HCT116 (cell line): ENCODE measurements around the gene TULP4. TPM values are rescaled to one million over a fixed set of nuclear protein-coding genes. Genes with fewer than 3 reads are reported as not detected.

ENCODE experiments used
- ATAC-seq: fragments of 200-7000 bp; cut with Tn5 transposase; 2 replicates; pipeline ENCODE4 v1.9.1; 2020; ENCODE audit warnings: mild to moderate bottlenecking, moderate library complexity
- BruUV-seq: library from RNA; stranded (reverse); fragments of 400-500 nt; replicated peaks from 2 replicates; lab custom pipeline; 2021; lab: Mats Ljungman, UMichigan
- CTCF ChIA-PET: fragments of 300-600 bp; sonication (Branson Sonifier 250); formaldehyde crosslinking; loops from one replicate; lab custom pipeline; 2021; ENCODE audit warnings: antibody characterized with exemption; lab: Charles Lee
- POLR2A ChIA-PET: fragments of 300-600, 350-600 bp; sonication (Branson Sonifier 250); formaldehyde crosslinking; loops from one replicate; lab custom pipeline; 2021; ENCODE audit warnings: antibody characterized with exemption; lab: Charles Lee
- RAD21 ChIA-PET, 2 experiments: fragments of 300-600 bp; sonication (Branson Sonifier 250); formaldehyde crosslinking; loops; one replicate each; lab custom pipeline; 2023; ENCODE audit warnings: low total read pairs in 2 of 2; ENCODE audit not compliant: uncharacterized antibody in 2 of 2, unreplicated experiment in 2 of 2, low non-redundant PET in 1 of 2; lab: Charles Lee
- DNase-seq: peaks from one replicate; pipeline ENCODE4 v3.0.0-alpha.2; 2010; ENCODE audit warnings: low read depth, low spot score
- H2AFZ ChIP-seq: fragments of 200-600 bp; shearing (Covaris generic), sonication (generic); 2 replicates; pipeline ENCODE4 v1.6.1; 2017; ENCODE audit warnings: low read depth, mixed run types, mixed read lengths, antibody characterized with exemption, low read length; ENCODE audit not compliant: poor library complexity, severe bottlenecking
- H3K27ac ChIP-seq: 2 replicates; pipeline ENCODE4 v1.5.1; 2012; ENCODE audit warnings: low read depth, low read length
- H3K27me3 ChIP-seq: fragments of 200-600 bp; sonication (generic); 2 replicates; pipeline ENCODE4 v1.6.1; 2016; ENCODE audit warnings: mixed run types, low read length, mixed read lengths; ENCODE audit not compliant: insufficient read depth
- H3K36me3 ChIP-seq, 2 experiments: fragments of 200-500 bp in 1 of 2; fragments of 200-600 bp in 1 of 2; sonication (Bioruptor generic) in 1 of 2; sonication (generic) in 1 of 2; 2 replicates each; pipeline versions ENCODE4 v1.5.1 to v1.6.1; 2014 to 2016; ENCODE audit warnings: low read length in 2 of 2, inconsistent platforms in 1 of 2, mixed read lengths in 1 of 2, mixed run types in 1 of 2; ENCODE audit not compliant: insufficient read depth in 2 of 2, control insufficient read depth in 1 of 2
- H3K4me1 ChIP-seq, 2 experiments: fragments of 200-600 bp in 1 of 2; sonication (generic) in 1 of 2; 2 replicates each; pipeline versions ENCODE4 v1.5.1 to v1.6.1; 2012 to 2017; ENCODE audit warnings: low read length in 2 of 2, inconsistent platforms in 1 of 2, mild to moderate bottlenecking in 1 of 2, mixed read lengths in 1 of 2, mixed run types in 1 of 2, moderate library complexity in 1 of 2; ENCODE audit not compliant: insufficient read depth in 2 of 2, control insufficient read depth in 1 of 2
- H3K4me2 ChIP-seq: fragments of 200-600 bp; sonication (generic); 2 replicates; pipeline ENCODE4 v1.6.1; 2017; ENCODE audit warnings: mixed run types, low read length, mixed read lengths
- H3K4me3 ChIP-seq, 2 experiments: fragments of 200-600 bp in 1 of 2; sonication (generic) in 1 of 2; replicated peaks in 1 of 2; 2 replicates each; pipeline ENCODE4 v1.5.1; 2011 to 2016; ENCODE audit warnings: low read length in 2 of 2, control low read depth in 1 of 2, low read depth in 1 of 2, mild to moderate bottlenecking in 1 of 2, mixed read lengths in 1 of 2, mixed run types in 1 of 2
- H3K79me2 ChIP-seq: fragments of 200-600 bp; sonication (generic); 2 replicates; pipeline ENCODE4 v1.6.1; 2017; ENCODE audit warnings: mild to moderate bottlenecking, mixed run types, low read length, moderate library complexity, mixed read lengths; ENCODE audit not compliant: insufficient read depth
- H3K9ac ChIP-seq: fragments of 200-600 bp; sonication (generic); 2 replicates; pipeline ENCODE4 v1.6.1; 2016; ENCODE audit warnings: low read length, mixed read lengths
- H3K9me2 ChIP-seq: fragments of 200-600 bp; sonication (generic), shearing (Covaris generic); 2 replicates; pipeline ENCODE4 v1.6.1; 2017; ENCODE audit warnings: mixed run types, mild to moderate bottlenecking, moderate library complexity; ENCODE audit not compliant: insufficient read depth
- H3K9me3 ChIP-seq, 2 experiments: fragments of 200-500 bp in 1 of 2; fragments of 200-600 bp in 1 of 2; sonication (Bioruptor generic) in 1 of 2; sonication (generic) in 1 of 2; 2 replicates each; pipeline ENCODE4 v1.6.1; 2014 to 2017; ENCODE audit warnings: low read length in 2 of 2, mixed read lengths in 2 of 2, inconsistent platforms in 1 of 2, low read depth in 1 of 2, mild to moderate bottlenecking in 1 of 2, mixed run types in 1 of 2, moderate library complexity in 1 of 2; ENCODE audit not compliant: control insufficient read depth in 1 of 2, insufficient read depth in 1 of 2
- H4K20me1 ChIP-seq: fragments of 200-600 bp; sonication (generic), shearing (Covaris generic); 2 replicates; pipeline ENCODE4 v1.6.1; 2017; ENCODE audit warnings: mixed run types, mild to moderate bottlenecking, moderate library complexity; ENCODE audit not compliant: insufficient read depth
- CBX3 ChIP-seq: IDR thresholded peaks from 2 replicates; pipeline ENCODE4 v1.6.1; 2012; ENCODE audit warnings: low read depth
- CEBPB ChIP-seq: IDR thresholded peaks from 2 replicates; pipeline ENCODE4 v1.6.1; 2012; ENCODE audit warnings: low read depth
- CTCF ChIP-seq, 3 experiments: fragments of 200-600 bp in 1 of 3; sonication (generic) in 1 of 3; IDR thresholded peaks in 2 of 3; conservative IDR thresholded peaks in 1 of 3; 2 replicates each; pipeline ENCODE4 v1.5.1; 2012 to 2017; ENCODE audit warnings: low read depth in 2 of 3, low read length in 2 of 3, antibody characterized with exemption in 1 of 3, borderline replicate concordance in 1 of 3, control low read depth in 1 of 3, mild to moderate bottlenecking in 1 of 3, mixed read lengths in 1 of 3, mixed run types in 1 of 3, moderate library complexity in 1 of 3; ENCODE audit not compliant: insufficient read depth in 1 of 3
- ELF1 ChIP-seq: IDR thresholded peaks from 2 replicates; pipeline ENCODE4 v1.6.1; 2012; ENCODE audit warnings: low read depth, borderline replicate concordance
- EZH2 ChIP-seq: fragments of 200-600 bp; sonication (generic); IDR thresholded peaks from 2 replicates; pipeline ENCODE4 v1.6.1; 2017; ENCODE audit warnings: antibody characterized with exemption, mixed run types
- EZH2phosphoT487 ChIP-seq: fragments of 200-600 bp; IDR thresholded peaks from 2 replicates; pipeline ENCODE4 v1.6.1; 2018; ENCODE audit warnings: antibody characterized with exemption, borderline replicate concordance
- POLR2A ChIP-seq: IDR thresholded peaks from 2 replicates; pipeline ENCODE4 v1.7.0; 2011; ENCODE audit warnings: borderline replicate concordance; ENCODE audit not compliant: insufficient read depth, insufficient read length; ENCODE audit errors: extremely low read depth
- RAD21 ChIP-seq: IDR thresholded peaks from 2 replicates; pipeline ENCODE4 v1.6.1; 2012; ENCODE audit warnings: low read depth, mild to moderate bottlenecking
- TCF7L2 ChIP-seq: IDR thresholded peaks from 2 replicates; pipeline ENCODE4 v1.7.0; 2011; ENCODE audit warnings: borderline replicate concordance, inconsistent platforms; ENCODE audit not compliant: insufficient read depth, insufficient read length; ENCODE audit errors: extremely low read depth
- YY1 ChIP-seq: IDR thresholded peaks from 2 replicates; pipeline ENCODE4 v1.6.1; 2011; ENCODE audit warnings: low read length, low read depth, moderate library complexity, mild to moderate bottlenecking; ENCODE audit not compliant: insufficient replicate concordance; ENCODE audit errors: extremely low read depth
- intact Hi-C: fragments of 100-400 bp; cut with micrococcal nuclease; formaldehyde crosslinking; loops from 2 replicates; pipeline ENCODE4 v1.10.0; 2022
- total RNA-seq: library from RNA; stranded (reverse); gene quantifications from one replicate; pipeline ENCODE4 v1.2.1, GENCODE V29; 2021; ENCODE audit not compliant: unreplicated experiment
- TF ChIP-seq, protein P1 (sequence below): IDR thresholded peaks from 2 replicates; pipeline ENCODE4 v1.6.1; 2011; ENCODE audit warnings: mild to moderate bottlenecking, low read length, moderate library complexity; ENCODE audit not compliant: insufficient replicate concordance; ENCODE audit errors: extremely low read depth

TULP4 gene
- total RNA-seq, 1 experiment from 2014 or later, result 70.8 TPM

DNA sequence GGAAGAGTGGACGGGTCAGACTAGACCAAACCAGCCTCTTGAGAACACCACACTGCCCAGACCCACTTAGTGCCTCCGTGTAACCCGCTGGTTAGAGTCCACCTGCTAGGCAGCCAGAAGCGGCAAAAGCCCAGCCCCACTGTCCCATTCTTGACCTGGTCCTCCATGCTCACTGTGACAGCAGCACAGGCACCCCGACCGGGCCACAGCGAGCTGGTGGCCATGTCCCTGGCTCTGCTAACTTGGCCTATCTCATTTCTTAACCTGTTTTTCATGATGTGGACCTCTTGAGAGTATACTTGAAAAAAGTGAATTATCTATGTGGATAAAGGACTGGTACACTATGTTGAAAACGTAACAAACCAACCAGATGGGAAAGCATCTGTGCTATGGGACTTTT lies 202.7 kb downstream of the TULP4 start:
- TF ChIP-seq POLR2A (no peak), ELF1 (no peak), CEBPB (no peak)
- ChIA-PET CTCF (no interaction called here), POLR2A (no interaction called here), RAD21 (no interaction called here)
- peaks cover 6 to 18% of the 10 kb centered on the region in 2 experiments; a peak in 3 of 4 replicates for H3K4me1 ChIP-seq
- H3K4me2 ChIP-seq, result no peak overlapping the region
- intact Hi-C loops, result no loop called here
- BruUV-seq, result no TSS peak
- no peaks in the 10 kb centered on the region for H3K27me3 ChIP-seq
- DNase-seq (no peak), ATAC-seq (no peak)
- H3K4me3 ChIP-seq, result no peak overlapping the region
- H4K20me1 ChIP-seq, result no peaks in the 10 kb centered on the region
- no peak overlapping the region for H2AFZ ChIP-seq
- no peaks in the 10 kb centered on the region for H3K9me2 ChIP-seq
- H3K9me3 ChIP-seq, result no peaks in the 10 kb centered on the region
- no peak overlapping the region for H3K27ac ChIP-seq
- no peak overlapping the region for H3K9ac ChIP-seq
- H3K79me2 ChIP-seq, result no peaks in the 10 kb centered on the region
- H3K36me3 ChIP-seq, result no peaks in the 10 kb centered on the region

GRCh38 chr6:158516098-158516497 lies 203.8 kb downstream of the TULP4 start:
- no peaks in the 10 kb centered on the region for H3K79me2 ChIP-seq
- peaks cover 6 to 18% of the 10 kb centered on the region in 2 experiments; a peak in 3 of 4 replicates for H3K4me1 ChIP-seq
- H4K20me1 ChIP-seq, result no peaks in the 10 kb centered on the region
- H3K27me3 ChIP-seq, result no peaks in the 10 kb centered on the region
- H3K9ac ChIP-seq, result no peak overlapping the region
- no peak overlapping the region for H3K4me3 ChIP-seq
- RAD21 ChIA-PET, result no interaction called here
- no peak for ATAC-seq
- intact Hi-C loops, result no loop called here
- no peak overlapping the region for H3K4me2 ChIP-seq
- no peak overlapping the region for H3K27ac ChIP-seq
- H3K9me2 ChIP-seq, result no peaks in the 10 kb centered on the region
- TF ChIP-seq RAD21 (no peak), EZH2phosphoT487 (no peak), EZH2 (no peak), YY1 (no peak), TCF7L2 (no peak), CTCF (IDR thresholded peaks at IDR 0.05 in 2 of 3, conservative IDR thresholded peaks at IDR 0.05 in 1 of 3; ENCODE audit: borderline replicate concordance in 1 of 3, insufficient read depth in 1 of 3, low read depth in 2 of 3, low read length in 2 of 3) (no peak), CBX3 (no peak)
- TF ChIP-seq, protein P1, sequence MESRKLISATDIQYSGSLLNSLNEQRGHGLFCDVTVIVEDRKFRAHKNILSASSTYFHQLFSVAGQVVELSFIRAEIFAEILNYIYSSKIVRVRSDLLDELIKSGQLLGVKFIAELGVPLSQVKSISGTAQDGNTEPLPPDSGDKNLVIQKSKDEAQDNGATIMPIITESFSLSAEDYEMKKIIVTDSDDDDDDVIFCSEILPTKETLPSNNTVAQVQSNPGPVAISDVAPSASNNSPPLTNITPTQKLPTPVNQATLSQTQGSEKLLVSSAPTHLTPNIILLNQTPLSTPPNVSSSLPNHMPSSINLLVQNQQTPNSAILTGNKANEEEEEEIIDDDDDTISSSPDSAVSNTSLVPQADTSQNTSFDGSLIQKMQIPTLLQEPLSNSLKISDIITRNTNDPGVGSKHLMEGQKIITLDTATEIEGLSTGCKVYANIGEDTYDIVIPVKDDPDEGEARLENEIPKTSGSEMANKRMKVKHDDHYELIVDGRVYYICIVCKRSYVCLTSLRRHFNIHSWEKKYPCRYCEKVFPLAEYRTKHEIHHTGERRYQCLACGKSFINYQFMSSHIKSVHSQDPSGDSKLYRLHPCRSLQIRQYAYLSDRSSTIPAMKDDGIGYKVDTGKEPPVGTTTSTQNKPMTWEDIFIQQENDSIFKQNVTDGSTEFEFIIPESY, result no peak
- POLR2A ChIA-PET, result no interaction called here
- CTCF ChIA-PET, result no interaction called here
- H3K36me3 ChIP-seq, result no peaks in the 10 kb centered on the region
- H2AFZ ChIP-seq, result no peak overlapping the region
- DNase-seq, result no peak
- BruUV-seq, result no TSS peak
- no peaks in the 10 kb centered on the region for H3K9me3 ChIP-seq
